Adrenal gland (tissue), 12 donors: ENCODE results near the gene OGA. TPM values are rescaled to one million over a fixed set of nuclear protein-coding genes. Genes with fewer than 3 reads are reported as not detected.

ENCODE experiments used
- DNase-seq, 7 donors: peaks; one replicate each; pipeline ENCODE4 v3.0.0-alpha.2; 2019 to 2020
- H3K27ac ChIP-seq, 5 donors: fragments of 200-600 bp; sonication (generic) in 4 of 5; 1 replicate in 3 of 5; 2 replicates in 2 of 5; pipeline versions ENCODE4 v1.5.1 to v1.8.0; 2016 to 2020; ENCODE audit warnings: mild to moderate bottlenecking in 1 of 5
- H3K27me3 ChIP-seq: fragments of 200-600 bp; 2 replicates; pipeline ENCODE4 v1.8.0; 2021
- H3K36me3 ChIP-seq, 2 donors: fragments of 200-600 bp; replicated peaks in 1 of 2; 1 replicate in 1 of 2; 2 replicates in 1 of 2; pipeline versions ENCODE4 v1.5.1 to v1.8.0; 2018 to 2022
- H3K4me1 ChIP-seq, 2 donors: fragments of 200-600 bp; replicated peaks in 1 of 2; 1 replicate in 1 of 2; 2 replicates in 1 of 2; pipeline versions ENCODE4 v1.5.1 to v1.8.0; 2018 to 2021
- H3K4me3 ChIP-seq, 4 donors: fragments of 200-600 bp; sonication (generic) in 3 of 4; one replicate each; pipeline ENCODE4 v1.5.1; 2016 to 2018
- H3K9me3 ChIP-seq, 3 donors: fragments of 200-600 bp; sonication (generic) in 1 of 3; replicated peaks in 1 of 3; 1 replicate in 2 of 3; 2 replicates in 1 of 3; pipeline versions ENCODE4 v1.5.1 to v1.8.0; 2016 to 2021
- CTCF ChIP-seq, 6 experiments: fragments of 450-650 bp in 4 of 6; fragments of 200-600 bp in 2 of 6; sonication (generic) in 1 of 6; IDR thresholded peaks; 1 replicate in 5 of 6; 2 replicates in 1 of 6; pipeline versions ENCODE4 v1.5.1 to v1.8.0; 2016 to 2021; ENCODE audit warnings: antibody characterized with exemption in 6 of 6, mild to moderate bottlenecking in 2 of 6, moderate library complexity in 1 of 6
- POLR2A ChIP-seq, 2 donors: fragments of 450-650 bp; IDR thresholded peaks; one replicate each; pipeline ENCODE4 v1.6.1; 2017; ENCODE audit warnings: antibody characterized with exemption in 2 of 2, mild to moderate bottlenecking in 2 of 2, moderate library complexity in 1 of 2
- WGBS, 4 donors: extraction: QIAGEN DNeasy Blood & Tissue Kit in 2 of 4; methylation state at CpG; one replicate each; pipeline versions ENCODE4 v1.1.5 to v1.1.7; 2013 to 2017; 5-methylcytosine and 5-hydroxymethylcytosine counted together
- intact Hi-C, 2 donors: fragments of 100-400 bp; cut with DNase I; formaldehyde crosslinking; loops; one replicate each; pipeline versions ENCODE4 v1.14.1 to v1.15.0; 2022 to 2023
- polyA plus RNA-seq, 3 donors: library from polyadenylated mRNA; stranded (reverse); fragments of 200-250 nt in 2 of 3; fragments of 350-450 nt in 1 of 3; fragmentation: Illumina TruSeq in 1 of 3; extraction: RNeasy Lipid Tissue Mini Kit (QIAGEN cat#74804) in 1 of 3; gene quantifications; one replicate each; pipeline ENCODE4 v1.2.3, GENCODE V29; 2013 to 2014
- total RNA-seq, 9 donors: library from RNA; depleted of rRNA in 4 of 9; stranded (reverse); fragments of >200 nt in 4 of 9; fragments of 120-200 nt in 1 of 9; fragmentation: NEBNext Ultra II Directional in 1 of 9; extraction: Animal tissue kit (Norgen Biotek cat#: 25700) in 1 of 9; gene quantifications; one replicate each; pipeline versions ENCODE4 v1.1.0 to v1.2.4, GENCODE V29; 2013 to 2023
- donor health status: healthy with polysubstance abuse.
- donor health status: Bipolar disorder and iron deficiency.
- donor health status: DM: yes; HTN: yes; CAD: no.
- donor health status: DM: no; HTN: no; CAD: no.
- donor health status: DM: no; HTN: no; CAD: no.
- donor health status: DM: yes; HTN: yes; CAD: no.

The OGA gene
- total and polyA plus RNA-seq, 12 donors, result 32.8 to 119 (median 72.0) TPM

DNA sequence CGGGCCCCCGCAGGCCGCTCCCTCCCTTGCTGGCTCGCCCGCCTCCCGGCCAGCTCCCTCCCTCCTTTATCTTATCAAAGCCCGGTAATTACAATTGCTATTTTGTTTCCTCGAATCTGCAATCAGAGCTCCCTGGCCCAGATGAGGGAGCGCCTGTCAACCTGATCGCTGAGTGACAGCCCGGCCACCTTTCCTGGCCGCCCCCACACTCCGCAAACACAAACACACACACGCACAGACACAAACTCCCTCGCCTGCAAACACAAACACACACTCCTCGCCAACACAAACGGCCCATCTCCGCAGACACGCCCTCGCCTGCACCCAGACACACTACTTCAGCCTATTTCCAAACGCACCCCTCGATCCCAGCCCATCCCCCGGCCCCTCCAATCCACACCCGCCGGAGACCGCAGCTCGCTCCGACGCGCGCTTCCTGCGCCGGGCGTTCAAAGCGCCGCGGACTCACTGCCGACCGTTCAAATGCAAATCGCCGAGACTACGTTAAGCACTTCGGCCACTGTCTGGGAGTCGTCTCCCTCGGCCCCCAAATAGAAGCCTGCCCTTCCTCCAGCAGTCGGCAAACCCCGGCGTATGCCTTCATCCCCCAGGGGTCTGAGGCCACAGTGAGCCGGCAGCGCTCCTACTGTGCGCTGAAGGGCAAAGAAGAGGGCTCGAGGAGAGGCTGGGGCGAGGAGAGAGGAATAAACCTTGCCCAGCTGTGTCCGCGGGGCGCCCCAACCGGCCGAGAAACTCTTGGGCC, 39.3 kb downstream of the OGA start:
- Histone ChIP-seq H3K27ac (no peak overlapping the region), H3K27me3 (peaks cover 37% of the 10 kb centered on the region), H3K9me3 (no peaks in the 10 kb centered on the region), H3K4me3 (peak overlapping the region in 2 of 4 donors; percentile 9 to 42), H3K36me3 (no peaks in the 10 kb centered on the region), H3K4me1 (peaks cover 29 to 41% of the 10 kb centered on the region in 2 donors)
- WGBS, 4 donors, result 10 to 29% (median 14%) methylated on average over 31 to 58 of the region's 58 CpGs
- TF ChIP-seq CTCF (IDR thresholded peaks at IDR 0.05) (no peak), POLR2A (IDR thresholded peaks at IDR 0.05) (no peak)
- DNase-seq, result peak in 5 of 7 donors; percentile 25 to 35 (median 30)
- intact Hi-C loops, result loop anchor here in 1 of 2 donors (5.0 kb wide), 1 partner anchor 567 kb away; no protein-coding TSS in a partner anchor

DNA sequence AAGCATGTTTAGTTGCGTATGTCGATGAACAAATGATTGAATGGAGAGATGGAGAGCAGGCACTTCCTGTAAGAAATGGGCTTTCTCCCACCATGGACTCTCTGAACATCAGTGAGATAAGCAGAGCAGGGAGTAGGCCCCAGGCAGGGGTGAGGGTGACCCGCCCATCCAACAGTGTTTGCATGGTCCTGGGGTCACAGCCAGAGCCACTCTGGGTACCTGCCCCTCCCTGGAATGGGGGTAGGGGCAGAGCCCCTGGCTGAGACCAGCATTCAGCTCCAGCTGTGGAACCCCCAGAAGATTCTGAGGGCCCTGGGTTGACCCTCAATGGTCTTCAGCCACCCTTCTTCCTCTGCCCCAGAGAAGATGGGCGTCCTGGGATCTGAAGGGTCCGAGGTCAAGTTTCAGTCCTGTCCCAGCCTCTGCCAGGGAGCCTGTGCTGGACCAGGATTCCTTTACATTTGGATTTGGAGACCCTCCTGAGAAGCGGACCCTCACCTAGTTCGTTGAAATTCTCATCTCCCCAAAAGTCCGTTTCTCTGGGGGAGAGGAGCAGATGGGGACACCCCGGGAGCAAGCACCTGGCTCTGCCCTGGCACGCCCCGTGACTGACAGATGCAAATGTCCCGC, 40.0 kb downstream of the OGA start:
- Histone ChIP-seq H3K27ac (no peak overlapping the region), H3K27me3 (peaks cover 44% of the 10 kb centered on the region), H3K4me1 (peaks cover 29 to 34% of the 10 kb centered on the region in 2 donors), H3K4me3 (no peak overlapping the region), H3K36me3 (no peaks in the 10 kb centered on the region), H3K9me3 (no peaks in the 10 kb centered on the region)
- intact Hi-C loops, result loop anchor here in 1 of 2 donors (5.0 kb wide), 1 partner anchor 566 kb away; no protein-coding TSS in a partner anchor
- TF ChIP-seq CTCF (IDR thresholded peaks at IDR 0.05) (no peak), POLR2A (IDR thresholded peaks at IDR 0.05) (no peak)
- DNase-seq, result no peak
- 69 to 77% (median 72%) methylated on average over 6 to 12 of the region's 12 CpGs for WGBS, 4 donors

- Histone ChIP-seq H3K4me1 (peaks cover 27 to 31% of the 10 kb centered on the region in 2 donors), H3K4me3 (no peak overlapping the region), H3K27me3 (peaks cover 50% of the 10 kb centered on the region), H3K27ac (no peak overlapping the region), H3K36me3 (no peaks in the 10 kb centered on the region), H3K9me3 (no peaks in the 10 kb centered on the region)
- 91 to 94% (median 92%) methylated on average over 3 of the region's 3 CpGs for WGBS, 4 donors
- DNase-seq, result no peak
- TF ChIP-seq POLR2A (IDR thresholded peaks at IDR 0.05), result no peak
- intact Hi-C loops, result loop anchor here in 1 of 2 donors (5.0 kb wide), 1 partner anchor 565 kb away; no protein-coding TSS in a partner anchor
Observed at GRCh38 chr10:101777619-101778145, 40.6 kb downstream of the OGA start.

GRCh38 chr10:101776161-101776817, 42.0 kb downstream of the OGA start:
- intact Hi-C loops, result loop anchor here in 1 of 2 donors (5.0 kb wide), 1 partner anchor 564 kb away; no protein-coding TSS in a partner anchor
- 6 to 27% (median 15%) methylated on average over 21 to 67 of the region's 74 CpGs for WGBS, 4 donors
- no peak for DNase-seq
- TF ChIP-seq POLR2A (IDR thresholded peaks at IDR 0.05) (no peak), CTCF (IDR thresholded peaks at IDR 0.05) (no peak)
- no peak overlapping the region for H3K27ac ChIP-seq
- peak overlapping the region in 1 of 4 donors; percentile 50 for H3K4me3 ChIP-seq
- peaks cover 64% of the 10 kb centered on the region for H3K27me3 ChIP-seq
- no peaks in the 10 kb centered on the region for H3K9me3 ChIP-seq
- no peaks in the 10 kb centered on the region for H3K36me3 ChIP-seq
- H3K4me1 ChIP-seq, result peaks cover 20 to 28% of the 10 kb centered on the region in 2 donors
